SK-N-MC (cell line): ENCODE data around the gene ZFP36.

Experiments
- EZH2 ChIP-seq: fragments of 200-600 bp; sonication (generic); IDR thresholded peaks from one replicate; pipeline ENCODE4 v1.6.1; 2017; ENCODE audit warnings: antibody characterized with exemption
- FOXP2 ChIP-seq: optimal IDR thresholded peaks from 2 replicates; pipeline ENCODE3; 2011; ENCODE audit warnings: mild to moderate bottlenecking, moderate library complexity; ENCODE audit not compliant: insufficient read depth; ENCODE audit errors: extremely low read length, control extremely low read depth

- TF ChIP-seq EZH2 = no peak
- no peak for TF ChIP-seq FOXP2
These were observed 37.4 kb upstream of the ZFP36 start for GRCh38 chr19:39369200-39369599.
